NCI-H2029 (cell line): ENCODE measurements around the gene PIANP.
"Not testable (repeated sequence)": the region's sequence is repeated elsewhere in the genome, so short reads cannot be mapped to it uniquely, and the experiment has no call there.

Experiments
- DNase-seq: peaks from one replicate; lab custom pipeline; 2025; lab: John Stamatoyannopoulos, UW

Gene PIANP, protein sequence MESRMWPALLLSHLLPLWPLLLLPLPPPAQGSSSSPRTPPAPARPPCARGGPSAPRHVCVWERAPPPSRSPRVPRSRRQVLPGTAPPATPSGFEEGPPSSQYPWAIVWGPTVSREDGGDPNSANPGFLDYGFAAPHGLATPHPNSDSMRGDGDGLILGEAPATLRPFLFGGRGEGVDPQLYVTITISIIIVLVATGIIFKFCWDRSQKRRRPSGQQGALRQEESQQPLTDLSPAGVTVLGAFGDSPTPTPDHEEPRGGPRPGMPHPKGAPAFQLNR

DNA sequence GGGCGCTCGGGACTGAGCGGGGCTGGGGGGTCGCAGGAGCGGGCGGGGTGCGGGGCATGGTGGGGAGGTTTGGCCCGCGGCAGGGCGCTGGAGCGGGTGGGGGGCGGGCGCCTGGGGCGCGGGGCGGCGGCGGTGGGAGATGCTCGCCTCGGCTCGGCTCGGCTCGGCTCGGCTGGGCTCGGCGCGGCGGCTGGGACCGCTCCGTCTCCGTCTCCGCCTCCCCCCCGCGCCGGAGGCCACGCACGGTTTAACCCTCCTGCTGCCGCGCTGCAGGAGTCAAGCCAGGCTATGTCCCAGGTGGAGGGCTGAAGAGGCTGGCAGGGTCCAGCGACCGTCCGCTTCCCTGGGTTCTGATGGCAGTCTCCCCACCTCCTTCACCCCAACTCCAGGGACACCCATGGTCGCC, at the start of gene PIANP:
Gene PIANP (minus strand): TSS at position 170 of the 406 bp plus-strand sequence. CDS start 2,754 bp downstream, outside the sequence.
- DNase-seq, result no peak

DNA sequence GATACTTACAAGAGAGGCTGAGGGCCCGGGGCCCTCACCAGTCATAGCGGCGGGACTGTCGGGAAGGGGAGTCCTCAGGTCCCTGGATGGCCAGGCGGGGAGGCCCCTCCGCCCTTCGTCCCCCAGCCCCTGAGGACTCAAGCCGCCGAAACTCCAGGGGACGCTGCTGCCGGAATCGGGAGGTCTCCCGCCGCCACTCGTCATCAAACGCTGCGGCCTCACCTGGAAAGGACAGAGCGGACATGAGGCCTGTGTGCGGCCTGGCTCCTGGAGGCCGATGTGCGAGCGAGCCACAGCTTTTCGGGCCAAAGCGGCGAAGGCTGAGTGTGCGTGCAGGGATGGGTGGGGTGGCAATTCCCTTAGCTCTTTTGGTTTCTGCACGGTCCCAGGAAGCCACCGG, 48.1 kb upstream of the PIANP start:
- DNase-seq, result no peak

DNA sequence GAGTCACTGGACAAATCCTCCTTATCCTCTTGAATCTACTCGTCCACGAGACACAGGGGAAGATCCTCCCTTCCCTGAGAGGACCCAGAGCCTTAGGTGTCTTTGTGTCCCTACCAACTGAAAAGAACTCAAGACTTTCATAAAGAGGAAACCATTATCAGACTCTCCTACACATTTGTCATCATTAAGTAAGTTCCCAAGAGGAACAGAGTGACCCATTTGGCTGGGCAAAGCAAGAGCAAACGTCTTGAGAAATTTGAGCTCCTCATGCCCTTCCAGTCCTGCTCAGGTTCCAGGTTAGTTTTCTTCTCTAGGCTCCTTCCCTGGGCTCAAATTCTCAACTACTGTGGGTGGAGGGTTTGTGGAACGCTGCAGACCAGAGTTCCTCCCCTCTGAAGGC, 46.6 kb upstream of the PIANP start:
- no peak for DNase-seq

DNA sequence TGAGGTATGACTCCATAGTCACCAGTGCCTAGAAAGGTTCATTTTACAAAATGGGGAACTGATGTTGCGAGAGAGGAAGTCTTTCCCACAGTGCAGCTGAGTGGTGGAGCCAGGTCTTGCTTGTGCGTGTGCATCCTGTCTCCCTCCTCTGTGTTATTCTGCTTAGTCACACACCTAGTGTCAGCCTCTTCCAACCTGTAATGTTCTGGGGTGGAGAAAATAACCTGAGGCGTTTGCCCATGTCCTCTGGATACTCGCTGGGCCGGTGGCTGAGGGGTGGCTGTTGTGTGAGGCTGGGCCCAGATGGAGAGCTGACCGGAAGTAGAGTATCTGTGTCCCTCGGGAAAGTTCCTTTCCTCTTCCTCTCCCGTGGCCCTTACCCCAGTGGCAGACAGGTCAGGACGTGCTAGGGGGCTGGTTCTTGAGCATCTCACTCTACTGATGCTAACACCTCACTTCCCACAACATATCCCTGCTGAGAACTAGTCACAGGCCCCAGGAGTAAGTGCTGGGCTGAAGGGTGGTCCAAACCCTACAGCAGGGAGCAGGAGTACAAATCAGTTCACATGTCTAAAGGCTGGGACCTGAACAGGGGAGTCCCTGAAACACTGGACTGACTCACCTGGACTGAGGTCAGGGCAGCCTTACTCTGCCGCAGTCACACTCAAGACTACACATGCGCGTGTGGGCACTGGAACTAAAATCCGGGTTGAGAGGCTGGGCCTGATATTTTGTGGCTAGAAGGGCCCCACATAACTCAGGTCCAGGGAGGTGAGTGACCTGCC, 45.3 kb upstream of the PIANP start:
- no peak for DNase-seq

DNA sequence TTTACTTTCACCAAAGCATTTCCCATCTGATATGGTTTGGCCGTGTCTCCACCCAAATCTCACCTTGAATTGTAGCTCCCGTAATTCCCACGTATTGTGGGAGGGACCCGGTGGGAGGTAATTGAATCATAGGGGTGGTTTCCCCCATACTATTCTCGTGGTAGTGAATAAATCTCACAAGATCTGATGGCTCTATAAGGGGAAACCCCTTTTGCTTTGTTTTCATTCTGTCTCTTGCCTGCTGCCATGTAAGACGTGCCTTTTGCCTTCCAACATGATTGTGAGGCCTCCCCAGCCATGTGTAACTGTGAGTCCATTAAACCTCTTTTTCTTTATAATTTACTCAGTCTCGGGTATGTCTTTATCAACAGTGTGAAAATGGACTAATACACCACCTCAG, 42.7 kb upstream of the PIANP start:
- not testable (repeated sequence) for DNase-seq

DNA sequence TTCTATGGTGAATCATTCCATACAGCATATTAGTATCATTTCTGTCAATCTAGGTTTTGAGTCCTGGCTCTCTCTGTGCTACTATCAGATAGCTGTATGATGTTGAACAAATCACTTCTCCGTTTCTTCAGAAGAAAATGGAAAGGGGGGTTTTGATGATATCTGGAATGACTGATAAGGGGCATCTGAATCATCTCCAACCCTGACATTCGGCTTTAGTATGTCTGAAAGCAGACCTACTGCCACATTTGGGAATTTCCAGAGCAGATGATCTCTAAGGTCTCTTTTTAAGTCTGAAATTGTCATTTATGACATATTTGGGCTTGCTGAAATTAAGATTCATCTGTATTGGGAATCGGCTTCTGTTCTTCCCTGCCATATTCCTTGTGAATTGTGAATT, 42.2 kb upstream of the PIANP start:
- no peak for DNase-seq

DNA sequence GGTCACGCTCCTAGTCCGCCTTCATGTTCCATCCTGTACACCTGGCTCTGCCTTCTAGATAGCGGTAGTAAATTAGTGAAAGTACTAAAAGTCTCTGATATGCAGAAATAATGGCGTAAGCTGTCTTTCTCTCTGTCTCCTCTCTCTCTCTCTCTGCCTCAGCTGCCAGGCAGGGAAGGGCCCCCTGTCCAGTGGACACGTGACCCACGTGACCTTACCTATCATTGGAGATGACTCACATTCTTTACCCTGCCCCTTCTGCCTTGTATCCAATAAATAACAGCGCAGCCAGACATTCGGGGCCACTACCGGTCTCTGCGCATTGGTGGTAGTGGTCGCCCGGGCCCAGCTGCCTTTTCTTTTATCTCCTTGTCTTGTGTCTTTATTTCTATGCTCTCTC, 41.5 kb upstream of the PIANP start:
- DNase-seq, result not testable (repeated sequence)

DNA sequence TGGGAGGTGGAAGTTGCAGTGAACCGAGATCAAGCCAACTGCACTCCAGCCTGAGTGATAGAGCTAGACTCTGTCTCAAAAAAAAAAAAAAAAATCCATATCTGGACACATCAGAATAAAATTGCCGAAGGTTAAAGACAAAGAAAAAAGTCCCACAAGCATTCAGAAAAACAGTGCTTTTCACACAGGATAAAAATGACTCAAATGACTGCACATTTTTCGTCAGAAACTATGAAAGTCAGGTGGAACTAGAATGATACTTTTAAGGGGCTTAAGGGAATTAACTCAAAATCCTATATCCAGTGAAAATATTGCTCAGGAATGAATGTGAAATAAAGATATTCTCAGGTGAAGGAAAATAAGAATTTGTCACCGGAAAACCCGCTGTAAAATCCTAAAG, 36.1 kb upstream of the PIANP start:
- DNase-seq, result no peak

DNA sequence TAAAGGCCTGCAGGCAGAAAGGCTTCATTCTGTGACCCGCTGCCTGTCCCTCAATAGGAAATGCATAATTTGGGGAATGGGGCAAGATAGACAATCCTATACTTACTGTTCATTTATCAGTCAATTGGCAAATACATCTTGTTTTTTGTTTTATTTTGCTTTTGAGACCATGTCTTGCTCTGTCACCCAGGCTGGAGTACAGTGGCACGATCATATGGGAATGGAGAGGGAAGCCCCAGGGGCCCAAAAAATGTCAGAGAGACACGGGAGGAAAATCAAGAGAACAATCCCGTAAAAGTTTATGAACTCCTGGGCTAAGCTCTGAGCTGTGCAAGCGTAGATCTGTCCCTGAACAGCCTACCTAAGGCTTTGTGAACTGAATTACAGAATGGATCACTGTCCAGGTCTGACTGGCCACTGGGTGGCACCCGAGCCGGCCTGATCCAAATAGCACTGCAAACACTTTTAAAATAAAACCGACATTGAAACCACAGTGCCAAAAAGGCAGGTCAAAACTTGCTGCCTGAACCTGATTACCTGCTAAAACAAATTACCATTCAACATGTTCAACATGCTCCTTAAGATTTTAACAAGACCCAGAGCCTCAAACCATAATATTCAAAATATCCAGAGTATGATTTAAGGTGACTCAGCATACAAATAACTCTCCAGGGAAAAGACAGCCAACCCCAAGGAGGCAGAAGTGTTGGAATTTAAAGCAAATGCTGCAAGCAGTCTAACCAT, 35.0 kb upstream of the PIANP start:
- DNase-seq, result no peak

DNA sequence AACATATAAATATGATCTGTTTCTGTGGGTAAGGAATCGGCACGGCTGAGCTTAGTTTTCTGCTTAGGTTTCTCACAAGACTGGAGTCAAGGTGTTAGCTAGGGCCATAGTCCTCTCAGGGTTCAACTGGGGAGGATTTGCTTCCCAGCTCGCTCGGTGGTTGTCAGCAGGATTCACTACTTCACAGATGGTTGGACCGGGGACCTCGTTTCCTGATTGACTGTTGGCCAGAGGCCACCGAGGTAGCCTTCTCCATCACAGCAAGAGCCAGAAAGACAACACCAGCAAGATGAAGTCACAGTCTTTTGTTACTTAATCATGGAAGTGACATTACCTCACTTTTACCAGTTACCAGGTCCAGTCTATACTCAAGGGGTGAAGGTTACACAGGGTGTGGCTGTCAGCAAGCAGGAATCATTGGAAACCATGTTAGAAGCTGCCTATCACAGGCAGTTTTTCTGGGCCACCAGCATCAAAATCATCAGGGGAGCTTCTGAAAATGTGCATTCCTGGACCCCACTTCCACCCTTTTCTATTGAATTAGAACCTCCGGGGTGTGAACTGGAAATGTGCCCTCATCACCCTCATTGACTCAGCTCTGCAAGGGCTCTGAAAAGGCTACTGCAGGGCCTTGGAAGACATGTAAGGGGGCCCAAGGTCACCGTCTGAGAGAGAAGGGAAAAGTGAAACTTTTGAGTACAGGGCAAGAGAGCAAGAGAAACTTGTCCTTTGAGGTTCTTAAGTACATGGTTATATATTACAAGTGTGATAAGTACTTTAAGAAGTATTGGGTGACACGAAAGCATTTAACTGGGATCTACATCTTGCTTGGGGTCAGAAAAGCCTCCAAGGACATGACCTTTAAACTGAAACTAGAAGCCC, 34.1 kb upstream of the PIANP start:
- DNase-seq, result no peak

DNA sequence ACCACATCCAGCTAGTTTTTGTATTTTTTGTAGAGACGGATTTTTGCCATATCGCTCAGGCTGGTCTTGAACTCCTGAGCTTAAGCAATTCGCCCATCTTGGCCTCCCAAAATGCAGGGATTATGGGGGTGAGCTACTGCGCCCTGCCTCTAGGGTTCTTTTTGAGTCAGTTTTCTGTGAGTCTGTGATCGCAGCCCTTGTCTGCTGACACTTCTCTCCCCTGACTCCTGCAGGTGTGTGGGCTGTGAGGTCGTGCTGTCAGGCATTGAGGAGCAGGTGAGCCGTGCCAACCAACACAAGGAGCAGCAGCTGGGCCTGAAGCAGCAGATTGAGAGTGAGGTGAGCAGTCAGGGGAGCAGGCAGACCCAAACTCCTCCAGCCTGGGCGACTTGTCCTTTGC, 29.6 kb upstream of the PIANP start:
- DNase-seq, result no peak

DNA sequence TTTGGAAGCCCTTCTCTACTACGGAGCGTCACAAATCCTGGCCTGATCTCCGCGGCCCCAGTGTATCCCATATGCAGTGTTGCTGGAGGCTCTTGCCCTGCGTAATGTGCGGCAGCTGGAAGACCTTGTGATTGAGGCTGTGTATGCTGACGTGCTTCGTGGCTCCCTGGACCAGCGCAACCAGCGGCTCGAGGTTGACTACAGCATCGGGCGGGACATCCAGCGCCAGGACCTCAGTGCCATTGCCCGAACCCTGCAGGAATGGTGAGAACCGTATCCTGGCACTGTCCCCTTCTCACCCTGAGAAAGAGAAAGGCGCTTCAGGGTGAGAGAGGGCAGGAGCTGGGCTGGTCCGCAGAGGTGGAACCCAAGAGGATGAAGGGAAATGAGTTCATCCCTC, 28.6 kb upstream of the PIANP start:
- no peak for DNase-seq

DNA sequence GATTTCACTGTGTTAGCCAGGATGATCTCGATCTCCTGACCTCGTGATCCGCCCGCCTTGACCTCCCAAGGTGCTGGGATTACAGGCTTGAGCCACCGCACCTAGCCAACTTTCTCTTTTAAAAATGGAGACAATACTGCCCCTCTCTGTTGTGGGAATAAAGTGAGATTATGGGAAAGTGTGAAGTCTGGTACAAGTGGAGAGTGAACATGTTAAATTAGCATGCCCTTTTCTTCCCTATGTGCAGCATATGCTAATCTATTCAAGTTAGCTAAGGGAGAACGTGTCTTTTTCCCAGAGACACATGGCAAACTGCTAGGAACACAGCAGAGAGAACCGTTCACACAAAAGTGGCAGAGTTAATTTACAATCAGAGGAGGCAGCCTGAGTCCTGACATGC, 24.7 kb upstream of the PIANP start:
- no peak for DNase-seq

DNA sequence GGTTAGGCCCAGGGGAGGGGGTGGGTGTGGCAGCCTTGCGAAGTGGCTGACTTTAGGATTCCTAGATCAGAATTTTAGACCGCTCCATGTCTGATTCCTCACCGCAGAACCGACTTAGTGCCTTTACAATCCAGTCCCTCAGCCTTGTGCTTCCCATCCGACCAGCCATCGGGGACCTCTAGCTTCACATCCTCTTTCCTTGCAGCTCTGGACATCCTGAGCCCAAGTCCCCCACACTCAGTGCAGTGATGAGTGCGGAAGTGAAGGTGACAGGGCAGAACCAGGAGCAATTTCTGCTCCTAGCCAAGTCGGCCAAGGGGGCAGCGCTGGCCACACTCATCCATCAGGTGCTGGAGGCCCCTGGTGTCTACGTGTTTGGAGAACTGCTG, 23.8 kb upstream of the PIANP start:
- no peak for DNase-seq

DNA sequence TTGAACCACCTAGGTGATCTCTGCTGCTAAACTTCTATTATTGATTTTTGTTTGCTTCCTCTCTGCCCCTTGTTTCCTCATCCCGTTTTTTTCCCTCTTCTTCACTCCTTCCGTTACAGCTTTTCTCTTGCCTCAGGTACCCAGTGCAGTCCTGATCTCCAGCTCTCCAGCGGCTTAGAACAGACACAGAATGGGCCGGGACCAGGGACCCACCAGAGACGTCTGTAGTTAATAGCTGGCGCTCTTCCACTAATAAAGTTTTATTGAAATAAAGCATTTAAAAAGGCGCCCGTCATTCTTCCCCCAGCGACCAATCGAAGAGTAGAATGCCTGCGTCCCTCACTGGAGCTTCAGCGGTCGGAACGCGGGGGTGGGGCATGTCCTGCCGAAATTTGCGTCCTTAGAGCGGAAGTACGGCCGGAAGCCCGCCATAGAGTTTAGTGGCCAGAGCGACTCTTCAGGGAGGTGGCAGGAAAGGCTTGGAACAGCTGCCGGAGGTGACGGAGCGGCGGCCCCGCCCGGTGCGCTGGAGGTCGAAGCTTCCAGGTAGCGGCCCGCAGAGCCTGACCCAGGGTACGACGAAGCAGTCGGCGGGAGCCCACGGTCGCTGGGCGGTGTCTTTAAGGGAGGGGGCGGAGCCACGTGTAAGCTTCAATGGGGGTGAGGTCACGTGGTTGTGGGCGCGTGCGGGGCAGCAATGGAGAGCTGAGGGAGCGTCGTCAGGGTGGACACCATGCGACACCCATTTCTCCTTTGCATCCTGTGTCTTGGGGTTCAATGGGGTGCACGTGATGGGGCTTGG, 23.2 kb upstream of the PIANP start, which contains the start of gene COPS7A:
Gene COPS7A (plus strand): TSS at position 440 of the 802 bp plus-strand sequence. CDS start 611 bp downstream, outside the sequence.
- DNase-seq, result peak; percentile 99

DNA sequence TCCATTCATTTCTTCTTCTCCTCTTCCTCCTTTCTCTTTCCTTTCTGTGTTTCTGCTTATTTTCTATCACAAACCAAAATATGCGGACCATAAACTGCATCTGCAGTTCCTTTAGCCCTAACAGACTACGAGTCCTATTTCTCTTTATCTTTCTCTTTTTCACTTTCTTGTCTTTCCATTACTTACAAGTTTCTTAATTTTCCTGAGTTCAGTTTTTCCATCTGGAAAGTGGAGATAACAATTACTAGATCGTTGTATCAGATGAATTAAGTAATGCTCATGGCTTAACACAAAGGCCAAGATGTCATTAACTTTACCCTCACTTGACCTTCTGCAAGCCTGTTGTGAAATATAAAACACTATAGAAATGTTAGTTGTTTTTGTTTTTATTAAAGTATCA, 22.2 kb upstream of the PIANP start:
- DNase-seq, result no peak

DNA sequence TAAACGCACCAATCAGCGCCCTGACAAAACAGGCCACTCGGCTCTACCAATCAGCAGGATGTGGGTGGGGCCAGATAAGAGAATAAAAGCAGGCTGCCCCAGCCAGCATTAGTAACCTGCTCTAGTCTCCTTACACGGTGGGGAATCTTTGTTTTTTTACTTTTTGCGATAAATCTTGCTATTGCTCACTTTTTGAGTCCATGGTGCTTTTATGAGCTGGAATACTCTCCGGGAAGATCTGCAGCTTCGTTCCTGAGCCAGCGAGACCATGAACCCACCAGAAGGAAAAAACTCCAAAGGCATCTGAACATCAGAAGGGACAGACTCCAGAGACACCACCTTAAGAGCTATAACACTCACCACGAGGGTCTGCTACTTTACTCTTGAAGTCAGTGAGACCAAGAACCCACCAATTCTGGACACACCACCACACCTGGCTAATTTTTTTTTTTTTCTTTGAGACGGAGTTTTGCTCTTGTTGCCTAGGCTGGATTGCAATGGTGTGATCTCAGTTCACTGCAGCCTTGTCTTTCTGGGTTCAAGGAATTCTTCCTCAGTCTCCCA, 16.3 kb upstream of the PIANP start:
- no peak for DNase-seq

DNA sequence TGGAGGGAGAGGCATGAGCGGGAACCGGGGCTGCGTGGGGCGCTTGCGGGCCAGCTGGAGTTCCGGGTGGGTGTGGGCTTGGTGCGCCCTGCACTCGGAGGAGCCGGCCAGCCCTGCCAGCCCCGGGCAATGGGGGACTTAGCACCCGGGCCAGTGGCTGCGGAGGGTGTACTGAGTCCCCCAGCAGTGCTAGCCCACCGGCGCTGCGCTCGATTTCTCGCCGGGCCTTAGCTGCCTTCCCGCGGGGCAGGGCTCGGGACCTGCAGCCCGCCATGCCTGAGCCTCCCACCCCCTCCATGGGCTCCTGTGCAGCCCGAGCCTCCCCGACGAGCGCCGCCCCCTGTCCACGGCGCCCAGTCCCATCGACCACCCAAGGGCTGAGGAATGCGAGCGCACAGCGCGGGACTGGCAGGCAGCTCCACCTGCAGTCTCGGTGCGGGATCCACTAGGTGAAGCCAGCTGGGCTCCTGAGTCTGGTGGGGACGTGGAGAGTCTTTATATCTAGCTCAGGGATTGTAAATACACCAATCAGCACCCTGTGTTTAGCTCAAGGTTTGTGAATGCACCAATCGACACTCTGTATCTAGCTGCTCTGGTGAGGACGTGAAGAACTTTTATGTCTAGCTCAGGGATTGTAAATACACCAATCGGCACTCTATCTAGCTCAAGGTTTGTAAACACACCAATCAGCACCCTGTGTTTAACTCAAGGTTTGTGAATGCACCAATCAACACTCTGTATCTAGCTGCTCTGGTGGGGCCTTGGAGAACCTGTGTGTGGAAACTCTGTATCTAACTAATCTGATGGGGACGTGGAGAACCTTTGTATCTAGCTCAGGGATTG, 15.6 kb upstream of the PIANP start:
- DNase-seq, result not testable (repeated sequence)

DNA sequence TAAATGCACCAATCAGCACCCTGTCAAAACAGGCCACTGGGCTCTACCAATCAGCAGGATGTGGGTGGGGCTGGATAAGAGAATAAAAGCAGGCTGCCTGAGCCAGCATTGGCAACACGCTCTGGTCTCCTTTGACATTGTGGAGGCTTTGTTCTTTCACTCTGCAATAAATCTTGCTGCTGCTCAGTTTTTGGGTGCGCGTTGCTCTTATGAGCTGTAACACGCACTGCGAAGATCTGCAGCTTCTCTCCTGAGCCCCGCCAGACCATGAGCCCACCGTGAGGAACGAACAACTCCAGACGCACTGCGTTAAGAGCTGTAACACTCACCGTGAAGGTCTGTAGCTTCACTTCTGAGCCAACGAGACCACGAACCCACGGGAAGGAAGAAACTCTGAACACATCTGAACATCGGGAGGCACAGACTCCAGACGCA, 8.4 kb upstream of the PIANP start:
- DNase-seq, result no peak

DNA sequence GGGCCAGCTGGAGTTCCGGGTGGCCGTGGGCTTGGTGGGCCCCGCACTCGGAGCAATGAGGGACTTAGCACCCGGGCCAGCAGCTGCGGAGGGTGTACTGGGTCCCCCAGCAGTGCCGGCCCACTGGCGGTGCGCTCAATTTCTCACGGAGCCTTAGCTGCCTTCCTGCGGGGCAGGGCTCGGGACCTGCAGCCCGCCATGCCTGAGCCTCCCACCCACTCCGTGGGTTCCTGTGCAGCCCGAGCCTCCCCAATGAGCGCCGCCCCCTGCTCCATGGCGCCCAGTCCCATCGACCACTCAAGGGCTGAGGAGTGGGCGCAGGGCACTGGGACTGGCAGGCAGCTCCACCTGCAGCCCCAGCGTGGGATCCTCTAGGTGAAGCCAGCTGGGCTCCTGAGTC, 7.7 kb upstream of the PIANP start:
- not testable (repeated sequence) for DNase-seq
